Measurements from ENCODE around the gene MRPL50. TPM values are rescaled to one million over a fixed set of nuclear protein-coding genes. Genes with fewer than 3 reads are reported as not detected.

MRPL50 gene
- total RNA-seq, 1 experiment from 2014 or later, result 23.4 TPM

DNA sequence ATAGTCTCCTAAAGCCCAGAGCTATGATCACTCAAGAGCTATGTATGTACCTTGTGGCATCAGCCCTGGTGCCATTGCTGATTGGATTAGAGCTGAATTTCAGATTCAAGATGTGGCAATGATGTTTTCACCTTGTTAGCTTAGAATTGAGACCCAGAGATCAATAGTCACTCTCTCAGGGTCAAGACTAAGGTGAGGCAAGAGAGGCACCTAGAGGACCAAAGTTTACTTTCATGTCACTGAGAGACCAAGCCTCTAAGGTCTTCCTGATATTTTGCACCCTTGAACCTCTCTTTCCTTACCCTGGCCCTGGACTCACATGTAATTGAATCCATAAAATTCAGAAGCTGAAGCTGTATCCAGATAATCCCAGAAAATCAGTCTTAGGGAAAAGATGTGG, 56.5 kb downstream of the MRPL50 start:
- DNase-seq (ENCODE audit: low spot score), result no peak

Other genes starting within 250 kb of the MRPL50 start
- not detected in 2 replicates for gene BAAT, start 13.6 kb downstream of the MRPL50 start, total RNA-seq (2014; rRNA removed; shearing (Covaris generic))
- gene ZNF189, start 233 bp upstream of the MRPL50 start, total RNA-seq (2014; rRNA removed; shearing (Covaris generic)), result 10.0 and 13.6 TPM in 2 replicates
- not detected in 2 replicates for gene ALDOB, start 37.2 kb upstream of the MRPL50 start, total RNA-seq (2014; rRNA removed; shearing (Covaris generic))
- gene RNF20, start 135.2 kb upstream of the MRPL50 start, total RNA-seq (2014; rRNA removed; shearing (Covaris generic)), result 22.1 and 27.5 TPM in 2 replicates
- not detected in 2 replicates for gene PPP3R2, start 196.4 kb upstream of the MRPL50 start, total RNA-seq (2014; rRNA removed; shearing (Covaris generic))